ENCODE data around the gene TOP1. TPM values are rescaled to one million over a fixed set of nuclear protein-coding genes. Genes with fewer than 3 reads are reported as not detected.

The TOP1 gene
- total RNA-seq, 1 experiment from 2014 or later, result 81.8 TPM

GRCh38 chr20:40996326-40996725, 32.3 kb upstream of the TOP1 start:
- no peak overlapping the region for H3K4me3 Mint-ChIP-seq
- CTCF ChIA-PET, result interaction anchor here (1.6 kb wide), 1 partner anchor 255 kb away, joined by 3 read pairs; no protein-coding TSS in a partner anchor
- no peaks in the 10 kb centered on the region for H3K9me3 Mint-ChIP-seq
- H3K27me3 Mint-ChIP-seq (ENCODE audit: low read depth), result peaks cover 3% of the 10 kb centered on the region; the same call in 1 of the 2 replicates
- DNase-seq (ENCODE audit: low spot score), result no peak
- no peak overlapping the region for H3K27ac Mint-ChIP-seq
- no peaks in the 10 kb centered on the region for H3K36me3 Mint-ChIP-seq
- ATAC-seq, result no peak
- peaks cover 20% of the 10 kb centered on the region for H3K4me1 Mint-ChIP-seq
- TF ChIP-seq ZNF219 (CRISPR knock-in tag; IDR thresholded peaks at IDR 0.05; ENCODE audit: borderline replicate concordance) (no peak), CBFB (CRISPR knock-in tag; IDR thresholded peaks at IDR 0.05; ENCODE audit: low read depth) (no peak), GRHL2 (CRISPR knock-in tag; IDR thresholded peaks at IDR 0.05; ENCODE audit: insufficient replicate concordance, severe bottlenecking) (no peak), ZBTB43 (CRISPR knock-in tag; IDR thresholded peaks at IDR 0.05) (no peak), ESRRA (CRISPR knock-in tag; IDR thresholded peaks at IDR 0.05; ENCODE audit: borderline replicate concordance) (no peak), PRDM15 (CRISPR knock-in tag; IDR thresholded peaks at IDR 0.05) (no peak), CREM (CRISPR knock-in tag; IDR thresholded peaks at IDR 0.05) (no peak), SMAD3 (CRISPR knock-in tag; IDR thresholded peaks at IDR 0.05; ENCODE audit: borderline replicate concordance) (no peak), ETV6 (CRISPR knock-in tag; IDR thresholded peaks at IDR 0.05) (no peak)
- POLR2A ChIA-PET, result no interaction called here

DNA sequence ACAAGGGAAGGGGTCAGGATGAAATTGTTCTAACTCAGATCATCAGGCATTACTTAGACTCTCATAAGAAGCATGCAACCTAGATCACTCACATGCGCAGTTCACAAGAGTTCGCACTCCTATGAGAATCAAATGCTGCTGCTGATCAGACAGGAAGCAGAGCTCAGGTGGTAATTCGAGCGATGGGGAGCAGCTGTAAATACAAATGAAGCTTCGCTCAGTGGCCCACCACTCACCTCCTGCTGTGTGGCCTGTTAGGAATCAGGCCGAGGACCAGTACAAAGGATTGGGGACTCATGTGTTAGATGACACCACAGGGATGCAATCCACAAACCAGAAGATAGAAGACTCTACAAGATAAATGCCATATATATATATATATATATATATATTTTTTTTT, 31.5 kb upstream of the TOP1 start:
- Mint-ChIP-seq H3K27ac (peak overlapping the region; percentile 64), H3K4me3 (no peak overlapping the region), H3K36me3 (no peaks in the 10 kb centered on the region), H3K9me3 (no peaks in the 10 kb centered on the region), H3K4me1 (peaks cover 15% of the 10 kb centered on the region), H3K27me3 (ENCODE audit: low read depth) (no peaks in the 10 kb centered on the region)
- ChIA-PET CTCF (interaction anchor here (0.6 to 1.6 kb wide), 7 partner anchors 13 to 256 kb away, joined by 3 to 6 read pairs (median 3); no protein-coding TSS in a partner anchor), POLR2A (no interaction called here)
- DNase-seq (ENCODE audit: low spot score) (peak; percentile 57), ATAC-seq (peak; percentile 82)
- TF ChIP-seq ZNF138 (CRISPR knock-in tag; conservative IDR thresholded peaks at IDR 0.05) (no peak), NFATC4 (CRISPR knock-in tag; IDR thresholded peaks at IDR 0.05) (no peak), SOX15 (CRISPR knock-in tag; IDR thresholded peaks at IDR 0.05) (no peak), ZBTB21 (CRISPR knock-in tag; IDR thresholded peaks at IDR 0.05; ENCODE audit: borderline replicate concordance) (no peak), STAT6 (CRISPR knock-in tag; conservative IDR thresholded peaks at IDR 0.05; ENCODE audit: low read depth) (no peak), ZNF281 (CRISPR knock-in tag; IDR thresholded peaks at IDR 0.05) (no peak), FOXJ3 (CRISPR knock-in tag; IDR thresholded peaks at IDR 0.05; ENCODE audit: borderline replicate concordance) (no peak), ZNF671 (CRISPR knock-in tag; IDR thresholded peaks at IDR 0.05) (no peak), ELF4 (CRISPR knock-in tag; IDR thresholded peaks at IDR 0.05; ENCODE audit: low read depth) (no peak), PRDM15 (CRISPR knock-in tag; IDR thresholded peaks at IDR 0.05) (no peak), KAT7 (CRISPR knock-in tag; IDR thresholded peaks at IDR 0.05; ENCODE audit: borderline replicate concordance) (no peak), ERG (CRISPR knock-in tag; IDR thresholded peaks at IDR 0.05) (no peak)

All from WTC11 (cell line).